GM12875 (cell line): ENCODE measurements around the gene JARID2.

Experiments
- H3K4me3 ChIP-seq: one replicate; pipeline ENCODE4 v1.5.1; 2011; ENCODE audit warnings: low read depth, low read length, control low read depth
- TF ChIP-seq, protein P1 (sequence below): IDR thresholded peaks from 2 replicates; pipeline ENCODE4 v1.5.1; 2011; ENCODE audit warnings: low read depth, mild to moderate bottlenecking, control low read depth, inconsistent platforms, low read length, moderate library complexity, borderline replicate concordance; ENCODE audit not compliant: insufficient read depth

Gene JARID2

DNA sequence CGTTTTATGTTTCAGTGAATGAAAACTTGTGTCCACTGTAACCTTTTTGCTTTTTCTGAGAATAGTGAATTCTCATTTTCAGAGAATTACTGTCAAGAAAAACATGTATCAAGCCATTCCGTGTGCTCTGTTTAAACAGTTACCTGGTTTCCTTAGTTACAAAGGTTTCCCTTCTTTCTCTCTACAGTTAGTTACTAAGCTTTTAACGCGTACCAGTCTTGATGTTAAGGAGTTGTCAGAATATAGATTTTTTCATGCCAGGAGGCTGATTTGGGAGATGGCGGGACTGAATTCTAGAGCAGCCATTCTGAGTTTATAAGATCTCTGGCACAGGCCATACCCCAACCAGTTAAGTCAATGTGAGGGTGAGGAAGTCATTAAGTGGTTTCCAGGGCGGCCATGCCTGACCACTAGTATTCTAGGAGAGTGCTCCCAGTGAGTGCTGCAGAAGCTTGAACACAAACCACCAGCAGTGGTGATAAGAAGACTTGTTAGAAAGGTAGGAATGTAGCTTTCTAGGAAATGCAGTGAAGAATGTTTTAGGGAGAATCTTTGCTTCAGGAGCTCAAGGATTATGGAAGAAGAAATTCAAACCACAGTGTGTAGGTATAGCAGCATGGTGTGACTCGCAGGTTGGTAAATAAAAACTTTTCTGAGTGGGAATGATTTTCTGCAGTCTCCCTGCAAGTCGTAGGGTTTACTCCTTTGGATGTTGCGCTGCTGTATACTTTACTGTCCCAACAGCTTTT lies 112.9 kb downstream of the JARID2 start:
- TF ChIP-seq, protein P1, sequence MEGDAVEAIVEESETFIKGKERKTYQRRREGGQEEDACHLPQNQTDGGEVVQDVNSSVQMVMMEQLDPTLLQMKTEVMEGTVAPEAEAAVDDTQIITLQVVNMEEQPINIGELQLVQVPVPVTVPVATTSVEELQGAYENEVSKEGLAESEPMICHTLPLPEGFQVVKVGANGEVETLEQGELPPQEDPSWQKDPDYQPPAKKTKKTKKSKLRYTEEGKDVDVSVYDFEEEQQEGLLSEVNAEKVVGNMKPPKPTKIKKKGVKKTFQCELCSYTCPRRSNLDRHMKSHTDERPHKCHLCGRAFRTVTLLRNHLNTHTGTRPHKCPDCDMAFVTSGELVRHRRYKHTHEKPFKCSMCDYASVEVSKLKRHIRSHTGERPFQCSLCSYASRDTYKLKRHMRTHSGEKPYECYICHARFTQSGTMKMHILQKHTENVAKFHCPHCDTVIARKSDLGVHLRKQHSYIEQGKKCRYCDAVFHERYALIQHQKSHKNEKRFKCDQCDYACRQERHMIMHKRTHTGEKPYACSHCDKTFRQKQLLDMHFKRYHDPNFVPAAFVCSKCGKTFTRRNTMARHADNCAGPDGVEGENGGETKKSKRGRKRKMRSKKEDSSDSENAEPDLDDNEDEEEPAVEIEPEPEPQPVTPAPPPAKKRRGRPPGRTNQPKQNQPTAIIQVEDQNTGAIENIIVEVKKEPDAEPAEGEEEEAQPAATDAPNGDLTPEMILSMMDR = no peak
- no peak overlapping the region for H3K4me3 ChIP-seq

GRCh38 chr6:15359335-15359862 lies 113.5 kb downstream of the JARID2 start:
- TF ChIP-seq, protein P1 = no peak
- H3K4me3 ChIP-seq = no peak overlapping the region

GRCh38 chr6:15360300-15360699 lies 114.4 kb downstream of the JARID2 start:
- no peak overlapping the region for H3K4me3 ChIP-seq
- TF ChIP-seq, protein P1 = no peak

GRCh38 chr6:15361197-15361596 lies 115.3 kb downstream of the JARID2 start:
- TF ChIP-seq, protein P1 = no peak
- H3K4me3 ChIP-seq = no peak overlapping the region

DNA sequence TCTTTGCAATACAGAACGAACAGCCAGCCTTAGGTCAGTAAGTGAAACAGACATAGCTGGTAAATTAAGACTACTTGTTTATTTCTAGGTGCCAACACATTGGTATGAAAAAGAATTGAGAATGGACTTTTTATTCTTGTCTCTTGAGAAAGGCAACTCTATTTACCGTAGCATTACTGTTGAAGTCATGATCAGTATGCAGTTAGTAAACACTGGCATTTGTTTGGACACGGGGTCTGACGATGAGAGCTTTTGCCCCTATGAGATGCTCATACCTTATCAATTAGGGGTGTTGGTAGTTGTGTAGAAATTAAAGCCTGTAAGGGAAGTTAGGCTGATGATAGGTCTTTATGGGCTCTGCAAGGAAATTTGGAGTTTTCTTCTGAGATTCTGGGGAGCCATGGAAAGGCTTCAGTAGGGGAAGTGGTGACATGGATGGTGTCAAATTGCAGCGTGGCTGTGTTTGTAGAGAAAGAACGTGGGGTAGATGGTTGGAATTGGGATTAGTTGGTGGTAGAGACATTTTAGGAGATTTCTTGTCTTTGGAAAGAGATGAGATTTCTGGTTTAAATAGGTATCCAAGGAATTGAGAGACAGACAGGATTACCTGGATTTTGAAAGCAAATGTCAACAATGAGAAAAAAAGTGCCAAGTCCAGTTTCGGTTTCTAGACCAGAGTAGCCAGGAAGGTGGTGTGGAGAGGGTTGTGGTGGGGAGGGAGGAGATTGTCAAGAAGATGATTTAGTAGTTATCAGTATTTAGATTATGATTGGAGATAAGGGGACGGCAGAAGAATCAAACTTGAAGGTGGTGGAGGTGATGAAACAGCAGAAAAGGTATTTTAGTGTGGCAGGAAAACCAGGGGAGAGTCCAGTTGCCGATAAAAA lies 116.6 kb downstream of the JARID2 start:
- TF ChIP-seq, protein P1 = no peak
- H3K4me3 ChIP-seq = no peak overlapping the region

DNA sequence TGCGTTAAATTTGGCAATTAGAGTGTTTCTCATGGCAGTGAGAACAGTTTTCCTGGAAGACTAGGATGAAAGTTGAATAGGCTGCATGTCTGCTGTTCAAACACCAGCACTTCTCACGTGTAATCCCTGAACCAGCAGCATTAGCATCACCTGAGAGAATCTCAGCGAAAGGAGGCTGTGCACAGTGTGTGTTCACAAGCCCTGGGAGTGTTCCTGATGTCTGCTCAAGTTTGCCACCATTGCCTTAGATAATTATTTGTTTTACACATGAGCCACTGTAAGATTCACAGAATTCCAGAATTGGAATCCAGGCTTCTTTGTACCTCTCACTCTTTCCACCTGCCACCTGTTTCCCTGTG lies 117.3 kb downstream of the JARID2 start:
- H3K4me3 ChIP-seq = no peak overlapping the region
- TF ChIP-seq, protein P1 = no peak
